NCI-H510A (cell line): ENCODE measurements around the gene SETD4.
"Not testable (repeated sequence)": the region's sequence is repeated elsewhere in the genome, so short reads cannot be mapped to it uniquely, and the experiment has no call there.

ENCODE experiments used
- DNase-seq: peaks from one replicate; lab custom pipeline; 2025; lab: John Stamatoyannopoulos, UW

Gene SETD4

GRCh38 chr21:36077758-36078157 is 17.4 kb upstream of the SETD4 start:
- DNase-seq: no peak

DNA sequence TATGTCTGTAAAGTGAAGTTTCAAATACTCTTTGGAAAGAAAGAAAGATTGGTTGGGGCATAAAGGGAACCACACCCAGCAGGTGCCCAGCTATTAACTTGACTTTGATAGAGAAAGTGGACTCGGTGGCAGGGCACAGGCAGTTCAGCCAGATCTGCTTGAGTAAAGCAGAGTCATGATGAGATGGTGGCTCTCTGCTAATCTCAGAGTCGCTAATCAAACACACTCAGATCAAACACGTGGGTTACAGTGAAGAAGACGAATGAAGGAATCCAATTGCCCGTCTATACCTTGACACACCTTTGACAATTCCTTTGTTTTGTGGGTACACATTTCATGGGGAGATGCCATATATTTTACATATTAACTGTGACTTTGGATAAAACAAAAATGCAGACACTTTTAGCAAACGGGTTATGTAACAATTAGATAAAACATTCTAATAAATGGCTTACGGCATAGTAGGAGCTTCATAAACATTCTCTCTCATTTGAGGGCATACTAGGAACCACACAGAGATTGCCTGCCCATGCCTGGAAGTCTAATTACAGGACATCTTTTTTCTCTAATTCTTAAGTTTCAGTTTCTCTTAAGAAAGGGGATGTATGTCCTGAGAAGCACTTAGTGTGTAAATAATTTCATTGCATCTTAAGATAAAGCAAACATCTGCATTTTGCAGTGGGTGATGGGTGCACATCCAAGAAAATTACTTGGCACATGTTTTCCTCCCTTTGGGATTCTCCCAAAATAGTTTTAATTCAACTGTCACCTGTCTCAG is 16.7 kb upstream of the SETD4 start:
- no peak for DNase-seq

- no peak for DNase-seq
Measured at GRCh38 chr21:36075953-36076352, 15.6 kb upstream of the SETD4 start.

- DNase-seq: no peak
Measured at GRCh38 chr21:36075171-36075570, 14.8 kb upstream of the SETD4 start.

- not testable (repeated sequence) for DNase-seq
Measured at GRCh38 chr21:36073911-36074310, 13.6 kb upstream of the SETD4 start.

GRCh38 chr21:36073181-36073580 is 12.9 kb upstream of the SETD4 start:
- no peak for DNase-seq

DNA sequence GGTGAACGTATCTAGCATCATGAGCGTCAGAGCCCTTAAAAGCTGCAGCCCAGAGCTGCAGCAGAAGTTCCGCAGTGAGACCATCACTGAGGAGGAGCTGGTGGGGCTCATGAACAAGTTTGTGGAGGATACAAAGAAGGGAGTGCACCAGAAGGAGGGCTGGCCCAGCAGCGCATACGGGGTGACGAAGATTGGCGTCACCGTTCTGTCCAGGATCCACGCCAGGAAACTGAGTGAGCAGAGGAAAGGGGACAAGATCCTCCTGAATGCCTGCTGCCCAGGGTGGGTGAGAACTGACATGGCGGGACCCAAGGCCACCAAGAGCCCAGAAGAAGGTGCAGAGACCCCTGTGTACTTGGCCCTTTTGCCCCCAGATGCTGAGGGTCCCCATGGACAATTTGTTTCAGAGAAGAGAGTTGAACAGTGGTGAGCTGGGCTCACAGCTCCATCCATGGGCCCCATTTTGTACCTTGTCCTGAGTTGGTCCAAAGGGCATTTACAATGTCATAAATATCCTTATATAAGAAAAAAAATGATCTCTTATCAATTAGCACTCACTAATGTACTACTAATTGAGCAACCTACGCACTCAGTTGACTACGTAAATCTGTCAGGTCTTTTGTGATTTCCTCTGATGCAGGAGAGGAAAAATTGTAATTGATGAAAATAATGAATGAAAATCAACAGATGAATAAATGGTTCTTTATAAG is 12.3 kb upstream of the SETD4 start:
- no peak for DNase-seq

DNA sequence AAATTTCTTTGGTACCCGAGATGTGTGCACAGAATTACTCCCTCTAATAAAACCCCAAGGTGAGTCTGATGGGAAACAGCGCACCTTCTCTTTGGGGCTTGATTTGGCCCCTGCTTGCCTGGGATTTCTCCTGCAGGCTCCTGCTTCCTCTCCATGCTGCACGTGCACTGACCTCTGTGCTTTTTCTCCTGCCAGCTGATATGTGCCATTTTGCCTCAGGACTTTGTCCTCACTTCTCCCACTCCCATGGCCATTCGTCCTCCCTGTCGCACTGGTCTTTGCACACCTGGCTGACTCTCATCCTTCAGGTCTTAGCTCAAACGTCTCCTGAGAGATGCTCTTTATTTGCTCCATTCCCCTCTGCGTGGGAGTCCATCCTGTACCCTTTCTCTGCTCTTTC is 10.7 kb upstream of the SETD4 start:
- no peak for DNase-seq

- peak; percentile 77 for DNase-seq
Measured at GRCh38 chr21:36069713-36070583, 9.6 kb upstream of the SETD4 start, which contains the start of gene CBR1. Gene CBR1, plus strand, starts transcription at chr21:36070024. Its CDS starts 92 bp downstream, at chr21:36070116.

DNA sequence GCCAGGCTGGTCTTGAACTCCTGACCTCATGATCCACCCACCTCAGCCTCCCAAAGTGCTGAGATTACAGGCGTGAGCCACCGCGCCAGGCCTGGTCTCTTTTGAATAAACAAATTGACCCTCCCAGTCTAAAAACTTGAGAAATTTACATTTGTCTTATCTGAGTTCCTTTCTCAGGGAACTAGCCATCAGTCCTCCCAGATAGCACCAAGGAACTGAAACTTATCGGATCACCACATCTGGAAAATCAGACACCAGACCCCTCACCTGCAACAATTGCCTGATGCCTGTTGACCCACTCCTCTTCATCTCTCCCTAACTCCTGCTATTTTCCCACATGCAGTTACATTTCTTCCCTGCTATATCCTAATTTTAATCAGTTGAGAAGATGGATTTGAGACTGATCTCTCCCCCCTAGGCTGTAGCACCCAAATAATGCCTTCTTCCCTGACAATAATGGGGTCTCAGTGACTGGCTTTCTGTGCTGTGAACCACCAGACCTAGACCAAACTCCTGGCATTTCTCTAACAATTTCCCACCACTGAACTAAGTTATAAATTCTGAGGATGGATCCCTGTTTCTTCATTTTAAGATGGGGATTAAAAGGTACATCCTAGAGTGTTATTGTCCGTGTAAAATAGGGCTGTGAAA is 8.5 kb upstream of the SETD4 start:
- DNase-seq: no peak

- no peak for DNase-seq
Measured at GRCh38 chr21:36065497-36066036, 5.2 kb upstream of the SETD4 start.

DNA sequence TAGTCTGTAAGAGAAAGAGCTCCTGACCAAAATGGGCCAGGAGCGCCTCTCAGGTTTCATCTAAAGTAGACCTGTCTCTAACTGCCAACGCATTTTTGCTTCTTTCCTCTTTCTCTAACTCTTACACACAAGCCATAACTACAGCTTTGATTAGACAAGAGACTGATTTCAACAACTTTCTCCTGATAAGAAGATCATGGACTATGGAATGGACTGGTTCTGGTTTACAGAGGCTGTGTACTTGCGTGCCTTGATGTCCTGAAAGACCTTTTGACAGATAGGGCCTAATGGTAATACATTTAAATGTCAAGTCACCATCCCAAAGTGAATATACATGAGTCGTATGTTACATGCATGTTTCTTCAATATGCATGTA is 3.7 kb upstream of the SETD4 start:
- DNase-seq: no peak

- no peak for DNase-seq
Measured at GRCh38 chr21:36063375-36064084, 3.2 kb upstream of the SETD4 start.

- no peak for DNase-seq
Measured at GRCh38 chr21:36061445-36061844, 1.1 kb upstream of the SETD4 start.

DNA sequence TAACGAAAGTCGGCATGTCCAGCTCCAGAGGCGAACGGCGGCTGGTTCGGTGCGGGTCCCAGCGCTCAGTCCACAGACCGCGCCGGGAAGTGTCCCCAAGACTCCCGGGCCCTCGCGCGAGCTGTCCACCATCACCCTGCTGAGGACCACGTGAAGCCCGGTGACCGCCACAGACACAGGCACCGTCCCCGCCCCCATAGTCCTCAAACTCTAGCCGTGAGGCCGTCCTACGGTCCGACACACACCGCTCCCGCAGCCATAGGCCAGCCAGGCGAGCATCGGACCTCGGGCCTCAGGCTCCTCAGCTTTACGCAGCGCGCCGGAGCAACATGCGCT is 535 bp downstream of the SETD4 start:
- DNase-seq: peak; percentile 35

- no peak for DNase-seq
Measured at GRCh38 chr21:36055551-36055950, 4.8 kb downstream of the SETD4 start.

DNA sequence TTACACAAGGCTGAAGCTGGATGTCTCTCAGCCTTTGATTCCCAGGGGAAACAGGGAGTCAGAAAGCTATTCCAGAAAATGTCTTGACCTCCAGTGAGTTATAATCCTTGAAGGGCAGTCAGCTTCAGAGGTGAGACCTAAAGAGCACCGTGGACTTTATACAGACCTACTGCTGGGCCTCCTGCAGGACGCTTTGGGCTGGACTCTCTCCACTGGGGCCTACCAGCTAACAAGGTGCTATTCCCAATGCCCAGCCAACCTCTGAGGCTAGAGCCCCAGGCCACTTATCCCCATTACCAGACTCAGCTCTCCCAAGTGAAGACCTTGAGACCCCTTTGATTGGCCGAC is 6.6 kb downstream of the SETD4 start:
- no peak for DNase-seq

- DNase-seq: no peak
Measured at GRCh38 chr21:36052860-36053714, 7.2 kb downstream of the SETD4 start.

DNA sequence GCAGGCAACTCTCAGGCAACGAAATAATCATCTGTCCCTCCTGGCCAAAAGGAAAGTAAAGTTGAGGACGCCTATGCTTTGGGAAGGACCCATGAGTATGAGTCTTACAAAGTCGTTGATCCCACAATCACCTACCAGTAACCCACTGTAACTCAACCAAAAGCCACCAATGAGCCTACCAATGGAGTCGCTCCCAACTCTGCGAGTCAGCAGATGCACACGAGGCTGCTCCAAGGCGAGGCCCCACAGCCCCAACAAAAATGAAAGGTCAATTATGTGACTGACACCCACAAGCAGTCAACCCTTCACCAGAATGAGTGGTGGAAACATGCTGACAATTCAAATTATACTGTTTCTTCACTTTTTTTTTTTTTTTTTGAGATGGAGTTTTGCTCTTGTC is 12.0 kb downstream of the SETD4 start:
- DNase-seq: no peak

GRCh38 chr21:36047139-36047538 is 13.2 kb downstream of the SETD4 start:
- DNase-seq: no peak
